T47D (cell line): ENCODE measurements around the gene HEMK1.

Experiments
- DNase-seq, 2 experiments: peaks; one replicate each; pipeline versions ENCODE4 v3.0.0 to v3.0.0-alpha.2; 2011 to 2012; ENCODE audit warnings: low read depth in 1 of 2, low spot score in 1 of 2
- JUND ChIP-seq: IDR thresholded peaks from 2 replicates; pipeline ENCODE4 v1.6.1; 2012; ENCODE audit warnings: low read depth
- in situ Hi-C: cut with HindIII; loops from 2 replicates; pipeline ENCODE4 v1.10.0; 2016; ENCODE audit warnings: low sequenced_read_pairs, low pct_unique_long_range_greater_than_20kb

The HEMK1 gene

DNA sequence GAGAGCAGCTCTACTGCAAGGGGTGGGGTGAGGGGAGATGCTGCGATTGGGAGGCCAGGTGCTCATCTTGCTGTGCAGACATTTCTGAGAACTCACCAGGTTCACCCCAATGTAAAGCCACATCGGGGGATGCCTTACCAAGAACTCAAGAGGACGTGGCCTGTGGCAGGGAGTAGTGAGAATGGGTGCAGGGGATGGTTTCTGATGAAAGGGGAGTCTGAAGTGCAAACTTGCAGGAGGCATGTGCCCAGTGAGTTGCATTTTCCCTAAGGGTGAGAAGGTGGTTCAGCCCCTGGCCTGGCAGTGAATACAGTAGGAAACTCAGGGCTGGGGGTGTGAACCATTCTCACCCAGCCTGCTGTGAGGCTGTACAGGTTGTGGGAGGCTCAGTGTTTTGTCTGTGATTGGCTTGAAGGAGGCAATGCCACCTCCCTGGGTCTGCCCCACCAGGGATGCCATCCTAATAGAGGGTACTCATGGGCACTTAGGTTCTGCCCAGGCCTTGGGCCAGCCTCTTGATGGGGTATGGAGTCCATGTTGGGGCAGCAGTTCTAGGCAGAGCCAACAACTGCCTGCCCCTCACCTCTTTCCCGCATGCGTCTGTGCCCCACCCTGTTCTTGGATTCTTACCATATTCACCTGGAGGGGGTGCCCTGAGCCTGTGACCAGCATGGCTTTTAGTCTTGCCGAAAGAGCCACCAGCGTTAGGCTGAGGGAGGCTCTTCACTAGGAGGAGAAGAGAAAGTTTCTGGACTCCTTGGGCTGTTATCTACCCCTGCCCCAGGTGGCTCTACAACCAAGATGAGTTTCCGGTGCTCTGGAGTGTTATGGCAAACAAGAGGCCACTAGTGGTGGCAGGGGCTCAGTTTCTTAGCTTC lies 4.5 kb downstream of the HEMK1 start:
- no peak for TF ChIP-seq JUND
- DNase-seq, result no peak
- in situ Hi-C loops, result no loop called here

DNA sequence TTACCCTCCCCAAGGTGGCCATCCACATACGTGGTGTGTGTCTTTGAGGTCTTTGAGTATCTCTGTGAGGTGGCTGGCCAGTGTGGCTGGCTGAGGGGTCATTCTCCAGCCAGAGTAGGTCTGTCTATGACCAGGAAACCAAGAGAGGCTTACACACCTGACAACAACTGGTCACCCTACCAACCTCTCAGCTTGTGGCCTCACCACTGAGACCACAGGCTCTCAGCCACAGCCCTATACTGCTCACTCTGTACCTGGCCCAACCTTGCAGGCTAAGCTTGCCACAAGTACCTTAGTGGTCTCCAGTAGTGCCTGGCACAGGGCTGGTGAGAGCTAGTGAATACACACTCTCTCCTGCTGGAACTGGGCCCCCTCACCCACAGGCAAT lies 5.1 kb downstream of the HEMK1 start:
- TF ChIP-seq JUND, result no peak
- in situ Hi-C loops, result no loop called here
- DNase-seq, result no peak

DNA sequence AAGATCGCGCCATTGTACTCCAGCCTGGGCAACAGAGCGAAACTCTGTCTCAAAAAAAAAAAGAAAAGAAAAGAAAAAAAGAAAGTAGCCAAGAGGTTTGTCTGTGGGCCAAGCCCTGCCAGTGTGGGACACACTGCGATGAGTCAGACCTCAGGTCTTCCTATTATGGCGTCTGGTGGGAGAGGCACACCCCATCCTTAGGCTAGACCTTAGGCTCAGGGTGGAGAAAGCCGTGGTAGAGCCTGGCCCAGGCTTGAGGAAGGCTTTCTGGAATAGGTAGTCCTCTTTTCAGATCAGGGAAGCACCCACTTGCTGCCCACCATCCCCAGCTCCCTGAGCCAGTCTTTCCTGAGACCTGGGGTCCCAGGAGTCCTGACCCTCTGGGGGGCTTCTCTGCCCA lies 6.0 kb downstream of the HEMK1 start:
- in situ Hi-C loops, result no loop called here
- TF ChIP-seq JUND, result no peak
- no peak for DNase-seq

DNA sequence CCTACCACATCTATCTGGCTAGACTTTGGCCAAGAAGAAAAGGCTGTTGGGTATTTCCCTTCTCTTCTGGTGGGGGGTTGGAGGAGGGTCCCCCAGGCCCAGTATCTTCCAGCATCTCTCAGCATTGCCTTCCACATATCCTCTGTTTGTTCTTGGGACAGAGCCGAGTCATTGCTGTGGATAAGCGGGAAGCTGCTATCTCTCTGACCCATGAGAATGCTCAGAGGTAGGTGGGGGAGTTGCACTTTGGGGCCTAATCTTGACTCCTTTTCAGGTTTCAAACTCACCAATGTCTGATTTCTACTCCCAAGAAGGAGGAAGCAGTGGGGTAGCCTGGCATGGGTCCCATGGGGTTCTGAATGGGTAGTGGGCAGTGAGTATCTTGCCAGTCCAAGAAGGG lies 8.0 kb downstream of the HEMK1 start:
- no peak for DNase-seq
- in situ Hi-C loops, result no loop called here
- no peak for TF ChIP-seq JUND

DNA sequence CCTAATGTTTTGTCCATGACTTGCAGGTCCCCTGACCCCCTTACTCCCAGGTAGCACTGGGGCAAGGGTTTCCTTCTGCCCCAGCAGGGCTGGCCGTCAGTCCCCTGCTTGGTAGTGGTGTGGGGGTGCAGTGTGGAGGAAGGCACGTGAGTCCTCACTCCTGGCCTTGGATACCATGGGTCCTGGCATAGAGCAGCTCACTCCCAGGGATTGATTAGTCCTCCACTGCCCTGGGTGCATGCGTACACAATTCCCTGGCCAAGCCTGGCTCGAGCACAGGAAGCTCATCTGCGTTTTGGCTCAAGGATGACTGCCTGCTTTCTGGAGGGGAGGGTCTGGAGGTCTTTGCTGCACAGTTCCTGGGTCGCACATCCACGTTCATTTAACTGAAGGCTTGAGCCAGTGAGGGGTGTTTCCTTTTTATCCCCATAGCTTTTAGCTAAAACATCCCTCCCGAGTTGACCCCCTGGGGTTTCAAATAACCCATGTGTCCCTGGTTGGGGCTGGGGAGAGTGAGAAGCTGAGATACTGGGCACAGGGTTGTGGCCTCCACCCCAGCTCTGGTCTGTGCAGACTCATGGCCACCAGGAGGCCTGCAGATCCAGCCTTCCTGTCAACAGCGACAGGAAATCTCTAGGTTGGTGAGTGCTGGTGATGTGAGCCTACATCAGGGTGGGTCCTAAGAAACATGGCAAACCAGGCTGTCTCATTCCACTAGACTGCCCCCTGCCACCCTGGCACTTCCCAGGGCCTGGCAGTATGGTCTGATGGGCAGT lies 11.5 kb downstream of the HEMK1 start:
- DNase-seq, result no peak
- in situ Hi-C loops, result no loop called here
- TF ChIP-seq JUND, result no peak

DNA sequence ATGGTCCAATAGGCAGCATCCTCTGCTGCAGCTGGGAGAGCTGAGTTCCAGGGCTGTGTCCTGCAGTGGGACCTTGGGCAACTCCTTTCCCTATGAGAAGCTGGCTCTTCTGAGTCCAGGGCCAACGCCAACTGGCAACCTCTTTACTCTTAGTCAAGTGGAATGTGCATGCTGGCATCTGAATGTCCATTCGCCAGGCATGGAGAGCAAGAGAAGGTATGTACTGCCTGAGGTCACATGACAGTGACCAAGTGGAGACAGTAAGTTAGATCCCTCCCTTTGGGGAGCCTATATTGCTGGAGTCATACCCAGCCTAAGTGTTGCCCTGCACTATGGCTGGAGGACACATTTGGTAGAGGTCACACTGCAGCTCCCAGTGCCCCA lies 12.1 kb downstream of the HEMK1 start:
- no peak for TF ChIP-seq JUND
- no peak for DNase-seq
- in situ Hi-C loops, result no loop called here

GRCh38 chr3:50582083-50582482 lies 12.8 kb downstream of the HEMK1 start:
- in situ Hi-C loops, result no loop called here
- TF ChIP-seq JUND, result no peak
- no peak for DNase-seq

GRCh38 chr3:50583897-50584296 lies 14.6 kb downstream of the HEMK1 start:
- no peak for TF ChIP-seq JUND
- in situ Hi-C loops, result no loop called here
- DNase-seq, result no peak

- in situ Hi-C loops, result no loop called here
- TF ChIP-seq JUND, result no peak
- DNase-seq, result no peak
These were observed 15.1 kb downstream of the HEMK1 start for GRCh38 chr3:50584391-50584790.

DNA sequence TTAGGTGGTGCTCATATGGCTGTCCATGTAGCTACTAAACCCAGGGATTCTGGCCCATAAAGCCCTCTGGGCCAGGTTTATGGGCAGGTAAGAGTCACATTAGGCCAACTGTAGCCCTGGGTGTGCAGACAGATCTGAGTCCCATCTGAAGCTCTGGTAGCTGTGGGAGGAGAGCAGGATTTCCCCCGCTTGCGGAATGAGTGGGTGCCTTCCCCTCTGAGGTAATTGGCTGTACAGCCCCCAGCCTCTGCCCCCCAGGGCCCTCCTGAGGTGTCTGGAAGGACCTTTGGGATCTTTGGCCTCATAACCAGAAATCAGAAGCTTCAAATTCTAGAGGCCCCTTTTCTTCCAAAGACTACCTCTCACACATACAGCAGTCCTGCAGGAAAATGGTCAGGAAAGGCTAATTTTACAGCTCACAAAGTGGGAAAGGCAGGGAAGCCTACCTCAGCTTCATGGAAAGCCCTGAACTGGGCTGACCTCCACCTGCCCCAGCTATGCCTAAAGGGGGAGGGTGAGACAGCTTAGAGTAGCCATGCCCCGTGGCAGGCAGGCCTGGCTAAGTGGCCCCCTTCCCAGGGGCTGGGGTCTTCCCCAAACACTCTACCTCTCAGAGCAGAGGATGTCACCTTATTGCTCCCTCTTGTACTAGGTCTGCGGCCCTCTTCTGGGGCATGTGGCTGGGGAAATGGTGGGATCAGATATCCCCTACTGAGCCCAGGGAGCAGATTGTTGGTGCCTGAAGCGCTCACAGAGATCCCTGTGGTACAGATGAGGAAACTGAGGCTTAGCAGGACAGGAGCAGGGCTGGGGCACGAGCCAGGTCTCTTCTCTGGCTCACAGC lies 16.8 kb downstream of the HEMK1 start:
- no peak for DNase-seq
- no peak for TF ChIP-seq JUND
- in situ Hi-C loops, result no loop called here

GRCh38 chr3:50586763-50587070 lies 17.4 kb downstream of the HEMK1 start:
- TF ChIP-seq JUND, result no peak
- in situ Hi-C loops, result no loop called here
- no peak for DNase-seq

- no peak for DNase-seq
- TF ChIP-seq JUND, result no peak
- in situ Hi-C loops, result no loop called here
These were observed 18.1 kb downstream of the HEMK1 start for GRCh38 chr3:50587373-50587772.
